B cell (primary cell): ENCODE measurements around the gene TERC. TPM values are rescaled to one million over a fixed set of nuclear protein-coding genes. Genes with fewer than 3 reads are reported as not detected.

Experiments used
- ATAC-seq: fragments of 200-7000 bp; cut with Tn5 transposase; one replicate; pipeline ENCODE4 v1.10.0; 2021; ENCODE audit warnings: low read depth, mild to moderate bottlenecking, moderate number of reproducible peaks, moderate library complexity
- CTCF ChIA-PET: fragments of 350-600 bp; sonication (Branson Sonifier 250); formaldehyde crosslinking; loops from one replicate; lab custom pipeline; 2021; ENCODE audit warnings: antibody characterized with exemption, inconsistent platforms; lab: Charles Lee
- POLR2A ChIA-PET: fragments of 350-600 bp; sonication (Branson Sonifier 250); formaldehyde crosslinking; loops from one replicate; lab custom pipeline; 2021; ENCODE audit warnings: antibody characterized with exemption; lab: Charles Lee
- DNase-seq: peaks from one replicate; pipeline ENCODE4 v3.0.0; 2013
- H2AFZ ChIP-seq: 2 replicates; pipeline ENCODE4 v1.6.1; 2012; ENCODE audit warnings: mild to moderate bottlenecking, low read depth, low read length; ENCODE audit not compliant: insufficient read depth, poor library complexity, severe bottlenecking
- H3K27ac ChIP-seq, 2 donors: 1 replicate in 1 of 2; 2 replicates in 1 of 2; pipeline ENCODE4 v1.5.1; 2012 to 2013; ENCODE audit warnings: low read length in 2 of 2, mild to moderate bottlenecking in 2 of 2, moderate library complexity in 1 of 2
- H3K27me3 ChIP-seq, 4 experiments: fragments of 200-600 bp in 1 of 4; sonication (generic) in 1 of 4; replicated peaks in 1 of 4; 1 replicate in 2 of 4; 2 replicates in 2 of 4; pipeline versions ENCODE4 v1.6.1 to v1.7.0; 2013 to 2016; ENCODE audit warnings: low read length in 3 of 4, mild to moderate bottlenecking in 2 of 4, mixed read lengths in 1 of 4, moderate library complexity in 1 of 4; ENCODE audit not compliant: insufficient read depth in 4 of 4, control insufficient read depth in 3 of 4; ENCODE audit errors: control extremely low read depth in 1 of 4
- H3K36me3 ChIP-seq, 2 experiments: replicated peaks in 1 of 2; 1 replicate in 1 of 2; 2 replicates in 1 of 2; pipeline versions ENCODE4 v1.6.1 to v1.7.1; 2013; ENCODE audit warnings: low read length in 1 of 2; ENCODE audit not compliant: insufficient read depth in 2 of 2, control insufficient read depth in 1 of 2; ENCODE audit errors: control extremely low read depth in 1 of 2, extremely low read depth in 1 of 2
- H3K4me1 ChIP-seq, 2 donors: fragments of 200-600 bp in 1 of 2; sonication (generic) in 1 of 2; 1 replicate in 1 of 2; 2 replicates in 1 of 2; pipeline versions ENCODE4 v1.5.1 to v1.6.1; 2013 to 2017; ENCODE audit warnings: low read length in 2 of 2; ENCODE audit not compliant: control insufficient read depth in 2 of 2, insufficient read depth in 2 of 2
- H3K4me2 ChIP-seq: replicated peaks from 2 replicates; pipeline ENCODE3; 2012; ENCODE audit warnings: mild to moderate bottlenecking, low read depth, low read length; ENCODE audit not compliant: poor library complexity, severe bottlenecking
- H3K4me3 ChIP-seq, 5 experiments: fragments of 200-600 bp in 1 of 5; sonication (generic) in 1 of 5; 1 replicate in 3 of 5; 2 replicates in 2 of 5; pipeline versions ENCODE4 v1.5.1 to v1.7.0; 2011 to 2016; ENCODE audit warnings: low read length in 4 of 5, mild to moderate bottlenecking in 4 of 5, low read depth in 2 of 5, control low read depth in 1 of 5, moderate library complexity in 1 of 5; ENCODE audit not compliant: insufficient read depth in 1 of 5; ENCODE audit errors: control extremely low read depth in 1 of 5, extremely low read depth in 1 of 5
- H3K79me2 ChIP-seq: fragments of 200-600 bp; sonication (generic); one replicate; pipeline ENCODE4 v1.6.0; 2016; ENCODE audit warnings: low read length; ENCODE audit not compliant: control insufficient read depth, insufficient read depth
- H3K9ac ChIP-seq: fragments of 200-600 bp; sonication (generic); 2 replicates; pipeline ENCODE4 v1.6.1; 2017; ENCODE audit warnings: mild to moderate bottlenecking, low read length, moderate library complexity
- H3K9me3 ChIP-seq, 3 donors: one replicate each; pipeline versions ENCODE4 v1.6.1 to v1.7.1; 2013; ENCODE audit warnings: low read length in 2 of 3; ENCODE audit not compliant: control insufficient read depth in 2 of 3, insufficient read depth in 1 of 3; ENCODE audit errors: control extremely low read depth in 1 of 3
- H4K20me1 ChIP-seq: 2 replicates; pipeline ENCODE4 v1.6.0; 2012; ENCODE audit warnings: mild to moderate bottlenecking, low read length; ENCODE audit not compliant: insufficient read depth, control insufficient read depth, poor library complexity, severe bottlenecking
- H3K27ac Mint-ChIP-seq: one replicate; pipeline ENCODE4 v1.8.0; 2021; ENCODE audit warnings: mixed read lengths
- H3K27me3 Mint-ChIP-seq: one replicate; pipeline ENCODE4 v1.8.0; 2021; ENCODE audit warnings: mixed read lengths
- H3K4me1 Mint-ChIP-seq: one replicate; pipeline ENCODE4 v1.8.0; 2021; ENCODE audit warnings: mixed read lengths
- H3K4me3 Mint-ChIP-seq: one replicate; pipeline ENCODE4 v1.8.0; 2021; ENCODE audit warnings: mixed read lengths
- H3K9me3 Mint-ChIP-seq: one replicate; pipeline ENCODE4 v1.8.0; 2022; ENCODE audit warnings: mixed read lengths; ENCODE audit not compliant: insufficient read depth
- CTCF ChIP-seq: fragments of 200-600 bp; IDR thresholded peaks from one replicate; pipeline ENCODE4 v1.8.0; 2022; ENCODE audit warnings: antibody characterized with exemption, mild to moderate bottlenecking
- EZH2 ChIP-seq: IDR thresholded peaks from 2 replicates; pipeline ENCODE4 v1.6.1; 2012; ENCODE audit warnings: borderline replicate concordance, low read depth, mild to moderate bottlenecking, moderate library complexity, low read length; ENCODE audit not compliant: insufficient read depth, poor library complexity, severe bottlenecking
- WGBS: methylation state at CpG from one replicate; pipeline ENCODE4 v1.1.5; 2013; ENCODE audit warnings: missing lambda C conversion rate; ENCODE audit not compliant: insufficient coverage; 5-methylcytosine and 5-hydroxymethylcytosine counted together
- intact Hi-C: fragments of 100-400 bp; cut with micrococcal nuclease; formaldehyde crosslinking; loops from one replicate; pipeline ENCODE4 v1.10.0; 2022
- polyA plus RNA-seq: library from polyadenylated mRNA; depleted of rRNA; stranded (reverse); fragments of >200 nt; gene quantifications from 2 replicates; pipeline ENCODE4 v1.2.3, GENCODE V29; 2012
- total RNA-seq, 2 donors: library from RNA; stranded (reverse); fragments of 120-200 nt in 1 of 2; gene quantifications; 1 replicate in 1 of 2; 2 replicates in 1 of 2; pipeline versions ENCODE4 v1.2.3 to v1.2.4, GENCODE V29; 2013 to 2022

Gene TERC
- total and polyA plus RNA-seq, 2 donors (not counting 1 experiment from before 2014, with no cell fraction given), result 1.3 to 10.6 TPM

- H3K36me3 ChIP-seq, result peaks cover 4 to 33% of the 10 kb centered on the region in 2 experiments
- POLR2A ChIA-PET, result no interaction called here
Measured at GRCh38 chr3:169787120-169787519, 22.3 kb upstream of the TERC start.

More at GRCh38 chr3:169787120-169787519, 22.3 kb upstream of the TERC start:
- Mint-ChIP-seq H3K9me3 (no peaks in the 10 kb centered on the region), H3K27ac (no peak overlapping the region), H3K27me3 (no peaks in the 10 kb centered on the region), H3K4me1 (peaks cover 2% of the 10 kb centered on the region), H3K4me3 (no peak overlapping the region)
- intact Hi-C loops, result no loop called here
- H3K9me3 ChIP-seq, result no peaks in the 10 kb centered on the region
- H3K9ac ChIP-seq, result no peak overlapping the region
- TF ChIP-seq CTCF, result no peak
- TF ChIP-seq EZH2, result no peak
- DNase-seq, result no peak
- CTCF ChIA-PET, result no interaction called here
- ATAC-seq, result no peak
- H4K20me1 ChIP-seq, result no peaks in the 10 kb centered on the region
- no peaks in the 10 kb centered on the region for H3K4me1 ChIP-seq
- no peaks in the 10 kb centered on the region for H3K79me2 ChIP-seq
- no peak overlapping the region for H3K27ac ChIP-seq
- H3K4me2 ChIP-seq, result no peak overlapping the region
- H3K27me3 ChIP-seq, result no peaks in the 10 kb centered on the region
- H3K4me3 ChIP-seq, result no peak overlapping the region
- no CpG with 5 or more reads among the region's 4 CpGs for WGBS
- H2AFZ ChIP-seq, result no peak overlapping the region
